Muscle of back (tissue), 11 donors: ENCODE measurements around the gene TOR4A. TPM values are rescaled to one million over a fixed set of nuclear protein-coding genes. Genes with fewer than 3 reads are reported as not detected.

Source experiments
- DNase-seq, 3 donors: peaks; one replicate each; pipeline versions ENCODE4 v3.0.0 to v3.0.0-alpha.2; 2013
- polyA plus RNA-seq, 10 donors: library from polyadenylated mRNA; unstranded; fragments of 120-200 nt; gene quantifications; one replicate each; pipeline ENCODE4 v1.2.1, GENCODE V29; 2013; ENCODE audit not compliant: insufficient read length in 10 of 10

TOR4A gene
- polyA plus RNA-seq, 10 donors: 3.9 to 7.8 (median 5.6) TPM

- DNase-seq: peak in 1 of 3 donors; percentile 31
Observed at GRCh38 chr9:137294091-137294680, 16.7 kb downstream of the TOR4A start.

DNA sequence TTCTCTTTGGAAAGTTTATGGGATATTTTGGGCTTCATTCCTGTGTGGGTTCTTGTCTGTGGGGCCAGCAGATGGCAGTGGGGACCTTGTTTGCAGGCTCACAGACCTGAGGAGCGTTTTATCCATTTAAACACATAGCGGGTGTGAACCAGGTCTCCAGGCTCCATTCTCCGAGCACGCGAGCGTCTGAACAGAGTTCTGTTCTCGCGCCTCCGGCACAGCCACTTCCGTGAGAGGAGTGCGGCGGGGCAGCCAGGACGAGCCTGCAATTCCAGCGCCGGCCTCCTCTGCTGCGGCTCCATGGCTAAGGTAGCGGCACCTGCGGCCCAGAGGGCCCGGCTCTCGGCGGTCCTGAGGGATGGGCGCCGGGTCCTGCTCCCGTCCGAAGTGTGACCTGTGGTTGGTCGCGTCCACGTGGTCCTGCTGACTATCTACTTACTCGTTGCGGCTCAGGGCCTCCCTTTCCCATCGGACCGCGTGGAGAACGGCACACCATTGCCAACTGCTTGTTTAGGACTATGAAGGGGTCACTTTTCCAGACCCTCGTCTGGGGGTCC, 17.2 kb downstream of the TOR4A start:
- peak in 1 of 3 donors; percentile 46 for DNase-seq

DNA sequence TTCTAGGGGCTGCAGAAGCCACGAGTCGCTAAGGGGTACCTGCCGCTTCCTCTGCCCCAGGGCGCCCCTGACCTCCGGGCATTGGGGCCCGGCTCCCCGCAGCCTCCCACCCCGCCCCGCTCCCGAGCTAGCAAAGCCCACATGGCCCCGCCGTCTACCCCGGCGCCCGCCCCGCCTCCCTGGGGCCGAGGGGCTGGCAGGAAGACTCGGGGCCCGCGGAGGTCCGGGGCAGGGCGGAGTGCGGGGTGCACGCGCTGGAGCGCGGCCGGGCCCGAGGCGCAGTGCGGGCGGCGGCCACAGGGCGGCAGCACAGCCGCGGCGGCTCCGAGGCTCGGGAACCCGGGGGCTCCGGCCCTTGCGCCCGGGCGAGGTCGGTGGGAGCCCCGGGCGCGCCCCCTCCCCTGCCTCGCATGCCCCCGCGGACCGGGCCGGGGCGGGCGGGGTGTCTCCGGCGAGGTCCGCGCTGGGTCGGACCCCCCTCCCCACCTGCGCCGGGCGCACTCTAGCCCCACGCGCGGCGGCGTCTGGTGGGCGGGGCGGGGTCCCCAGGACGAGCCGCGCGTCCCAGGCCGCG, 17.8 kb downstream of the TOR4A start:
- DNase-seq: no peak

- no peak for DNase-seq
Observed at GRCh38 chr9:137295849-137296669, 18.5 kb downstream of the TOR4A start.

GRCh38 chr9:137296670-137297664, 19.4 kb downstream of the TOR4A start:
- DNase-seq: peak in 1 of 3 donors; percentile 70

- DNase-seq: no peak
Observed at GRCh38 chr9:137297966-137298365, 20.4 kb downstream of the TOR4A start.

- no peak for DNase-seq
Observed at GRCh38 chr9:137298401-137299202, 21.1 kb downstream of the TOR4A start.

- no peak for DNase-seq
Observed at GRCh38 chr9:137299203-137299565, 21.7 kb downstream of the TOR4A start.

DNA sequence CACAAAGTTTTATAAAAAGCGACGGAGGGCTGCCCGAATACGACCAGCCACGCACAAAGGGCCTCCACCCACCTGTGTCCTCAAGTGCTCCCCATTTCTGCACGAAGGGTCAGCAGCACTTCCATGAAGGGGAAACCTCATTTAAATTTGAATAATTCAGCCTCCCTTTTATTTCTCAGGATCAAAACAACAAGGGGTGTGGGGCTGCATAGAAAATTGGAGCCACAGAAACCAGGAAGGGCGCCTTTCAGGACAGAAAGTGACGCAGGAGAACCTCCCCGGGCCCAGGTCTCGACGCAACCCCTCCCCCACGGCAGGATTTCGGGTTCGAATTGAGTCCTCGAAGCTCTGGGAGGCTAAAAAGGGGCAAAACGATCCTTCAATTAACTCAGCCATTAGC, 22.4 kb downstream of the TOR4A start:
- peak in 1 of 3 donors; percentile 9 for DNase-seq

DNA sequence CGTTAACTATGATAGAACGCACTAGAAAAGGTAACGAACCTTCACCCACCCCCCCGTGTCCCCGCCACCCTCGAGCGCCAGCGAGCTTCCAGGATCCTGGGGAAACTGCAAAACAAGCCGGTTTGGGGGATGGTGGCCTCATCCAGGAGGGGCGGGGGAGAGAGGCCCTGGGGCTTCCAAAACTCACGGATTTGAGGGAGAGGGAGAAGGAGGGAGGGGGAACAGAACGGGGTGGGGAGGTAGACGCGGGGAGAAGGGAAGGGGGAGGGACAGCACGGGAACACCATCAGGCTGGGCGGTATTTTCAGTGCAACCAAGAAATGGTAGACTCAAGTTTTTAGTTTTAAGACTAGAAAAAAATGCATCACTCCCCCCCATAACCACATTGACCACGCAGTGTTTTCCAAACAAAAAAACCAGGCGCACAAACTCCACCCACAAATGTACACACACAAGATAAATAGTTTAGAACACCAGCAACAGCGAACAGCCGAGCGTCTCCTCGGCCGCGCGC, 23.1 kb downstream of the TOR4A start:
- DNase-seq: peak in 1 of 3 donors; percentile 66

GRCh38 chr9:137301081-137301947, 23.8 kb downstream of the TOR4A start:
- peak in 1 of 3 donors; percentile 80 for DNase-seq

DNA sequence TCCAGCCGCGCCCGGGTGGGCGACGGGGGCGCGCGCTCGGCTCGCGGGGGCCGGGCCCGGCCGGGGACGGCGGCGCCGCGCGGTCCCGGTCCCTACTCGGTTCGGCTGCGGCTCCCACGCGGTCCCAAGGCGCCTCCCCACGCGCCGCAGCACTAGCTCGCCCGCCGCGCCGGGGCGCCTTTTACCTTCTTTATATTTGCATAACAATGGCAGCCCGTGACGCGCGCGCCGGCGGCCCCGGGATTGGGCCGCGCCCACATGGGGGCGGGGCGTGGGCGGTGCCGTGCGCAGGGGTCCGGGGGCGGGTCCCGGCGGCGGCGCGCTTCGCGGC, 24.6 kb downstream of the TOR4A start, which contains the start of gene NRARP:
Gene NRARP, minus strand, starts transcription at position 154 of the 331 bp plus-strand sequence. CDS start 343 bp downstream, outside the sequence.
- peak; percentile 78 to 89 (median 88) for DNase-seq

GRCh38 chr9:137302449-137303150, 25.1 kb downstream of the TOR4A start:
- DNase-seq: no peak

DNA sequence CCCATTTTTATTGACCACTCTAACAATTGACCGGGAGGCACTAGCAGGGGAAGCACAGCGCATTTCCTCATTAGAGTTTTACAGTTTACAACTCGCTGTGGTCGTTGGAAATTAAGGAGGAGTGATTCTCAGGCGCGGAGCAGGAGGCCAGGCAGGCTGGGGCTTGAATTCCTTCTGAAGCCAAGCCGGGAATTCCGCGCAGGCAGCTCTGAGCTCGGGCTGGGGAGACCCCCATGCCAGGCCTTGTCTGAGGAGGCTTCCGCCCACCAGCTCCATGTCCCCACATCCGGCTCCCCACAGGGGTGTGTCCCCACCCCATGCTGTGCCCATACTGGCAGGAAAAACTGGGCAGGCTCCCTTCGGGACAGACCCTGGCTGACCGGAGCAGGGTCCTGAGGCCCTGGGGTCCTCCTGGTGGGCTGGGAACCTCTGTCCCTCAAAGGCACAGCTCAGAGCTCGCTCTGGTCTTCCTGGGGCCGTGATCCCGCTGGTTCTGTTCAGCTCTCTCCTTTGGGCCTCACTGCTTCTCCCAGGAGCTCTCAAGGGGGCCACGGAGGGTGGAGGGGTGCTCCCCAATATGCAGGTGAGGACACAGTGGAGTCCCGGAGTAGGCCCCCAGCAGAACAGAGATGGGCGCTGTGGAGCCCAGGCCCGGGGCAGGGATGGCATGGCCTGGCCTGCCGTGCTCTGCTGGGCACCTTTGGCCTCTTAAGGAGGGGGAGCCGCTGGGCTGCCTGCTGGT, 25.8 kb downstream of the TOR4A start:
- peak in 1 of 3 donors; percentile 70 for DNase-seq

GRCh38 chr9:137303893-137304382, 26.4 kb downstream of the TOR4A start:
- peak in 1 of 3 donors; percentile 30 for DNase-seq

GRCh38 chr9:137304383-137305059, 27.0 kb downstream of the TOR4A start:
- DNase-seq: peak in 1 of 3 donors; percentile 61
